ENCODE measurements around the gene ZBBX. TPM values are rescaled to one million over a fixed set of nuclear protein-coding genes. Genes with fewer than 3 reads are reported as not detected.
"Not testable (repeated sequence)": the region's sequence is repeated elsewhere in the genome, so short reads cannot be mapped to it uniquely, and the experiment has no call there.

ZBBX gene, protein sequence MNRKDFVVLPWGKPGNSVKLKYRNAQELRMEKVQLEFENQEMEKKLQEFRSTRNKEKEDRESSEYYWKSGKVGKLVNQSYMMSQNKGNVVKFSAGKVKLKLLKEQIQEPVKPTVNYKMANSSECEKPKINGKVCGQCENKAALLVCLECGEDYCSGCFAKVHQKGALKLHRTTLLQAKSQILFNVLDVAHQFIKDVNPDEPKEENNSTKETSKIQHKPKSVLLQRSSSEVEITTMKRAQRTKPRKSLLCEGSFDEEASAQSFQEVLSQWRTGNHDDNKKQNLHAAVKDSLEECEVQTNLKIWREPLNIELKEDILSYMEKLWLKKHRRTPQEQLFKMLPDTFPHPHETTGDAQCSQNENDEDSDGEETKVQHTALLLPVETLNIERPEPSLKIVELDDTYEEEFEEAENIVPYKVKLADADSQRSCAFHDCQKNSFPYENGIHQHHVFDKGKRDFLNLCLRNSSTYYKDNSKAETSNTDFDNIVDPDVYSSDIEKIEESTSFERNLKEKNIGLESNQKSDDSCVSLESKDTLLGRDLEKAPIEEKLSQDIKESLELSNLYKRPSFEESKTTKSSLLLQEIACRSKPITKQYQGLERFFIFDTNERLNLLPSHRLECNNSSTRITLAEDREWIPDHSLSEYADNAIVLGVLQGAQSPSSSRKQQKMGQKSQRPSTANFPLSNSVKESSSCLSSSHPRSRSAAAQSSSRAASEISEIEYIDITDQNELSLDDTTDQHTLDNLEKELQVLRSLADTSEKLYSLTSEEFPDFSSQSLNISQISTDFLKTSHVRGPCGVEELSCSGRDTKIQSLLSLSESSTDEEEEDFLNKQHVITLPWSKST
- not detected for polyA plus RNA-seq (ENCODE audit: low read depth in 6 of 6)

DNA sequence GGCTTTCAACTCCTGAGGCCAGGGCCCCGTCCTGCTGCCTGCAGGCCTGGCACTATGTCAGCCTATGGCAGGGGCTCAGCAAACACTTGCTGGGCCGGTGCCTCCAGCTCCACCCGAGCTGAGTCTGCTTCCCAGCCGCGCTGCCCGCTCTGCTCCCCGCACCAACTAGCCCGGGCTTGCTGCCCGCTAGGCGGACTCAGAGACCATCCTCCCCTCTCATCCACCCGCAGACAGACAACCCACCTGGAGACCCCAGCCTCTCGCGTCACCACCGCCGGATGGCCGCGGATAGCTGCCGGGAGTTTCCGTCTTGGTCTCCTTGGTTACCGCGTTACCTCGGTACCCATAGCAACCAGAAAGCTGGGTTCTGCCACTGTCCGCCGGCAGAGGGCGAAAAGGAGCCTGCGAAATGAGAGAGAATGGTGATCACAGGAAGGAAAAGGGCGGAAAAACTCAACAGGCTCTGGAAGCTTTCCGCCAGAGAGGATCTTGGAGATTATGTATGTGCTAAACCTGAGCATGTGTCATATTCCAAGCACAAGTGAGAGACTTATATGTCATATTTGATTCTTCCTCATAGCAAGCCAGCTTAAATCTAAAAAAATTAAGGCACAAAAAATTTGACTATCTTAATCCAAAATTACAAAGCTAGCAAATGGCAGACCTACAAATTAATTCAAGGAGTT is at the start of gene ZBBX:
ZBBX (minus strand) TSS at position 294 of the 686 bp plus-strand sequence. CDS start 7,396 bp downstream, outside the sequence.
- H3K4me1 Mint-ChIP-seq, result peaks cover 4 to 11% (median 10%) of the 10 kb centered on the region in 3 donors
- peak within 1 kb of the TSS; percentile 75 to 94 (median 89) for H3K27ac Mint-ChIP-seq
- no peaks in the 10 kb centered on the region for H3K36me3 Mint-ChIP-seq
- peaks cover 10 to 20% (median 14%) of the 10 kb centered on the region in 3 donors for H3K27me3 Mint-ChIP-seq
- peak; percentile 97 to 98 for ATAC-seq (ENCODE audit: low read depth in 2 of 2)
- no peaks in the 10 kb centered on the region for H3K9me3 Mint-ChIP-seq
- peak within 1 kb of the TSS; percentile 68 to 92 (median 87) for H3K4me3 Mint-ChIP-seq
- DNase-seq, result peak; percentile 89

DNA sequence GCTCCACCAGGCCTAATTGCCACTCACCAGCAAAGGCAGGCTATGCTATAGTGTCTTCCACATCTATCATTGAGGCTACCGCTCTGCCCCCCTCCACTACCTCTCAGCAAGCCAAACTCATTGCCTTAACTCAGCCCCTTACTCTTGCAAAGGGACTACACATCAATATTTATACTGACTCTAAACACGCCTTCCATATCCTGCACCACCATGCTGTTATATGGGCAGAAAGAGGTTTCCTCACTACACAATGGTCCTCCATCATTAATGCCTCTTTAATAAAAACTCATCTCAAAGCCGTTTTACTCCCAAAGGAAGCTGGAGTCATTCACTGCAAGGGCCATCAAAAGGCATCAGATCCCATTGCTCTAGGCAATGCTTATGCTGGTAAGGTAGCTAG is 46.9 kb upstream of the ZBBX start:
- not testable (repeated sequence) for H3K36me3 Mint-ChIP-seq; H3K4me1 Mint-ChIP-seq; DNase-seq; H3K4me3 Mint-ChIP-seq; H3K27ac Mint-ChIP-seq; ATAC-seq (ENCODE audit: low read depth in 2 of 2); H3K9me3 Mint-ChIP-seq
- H3K27me3 Mint-ChIP-seq, result peaks cover 5 to 19% (median 13%) of the 10 kb centered on the region in 3 donors

DNA sequence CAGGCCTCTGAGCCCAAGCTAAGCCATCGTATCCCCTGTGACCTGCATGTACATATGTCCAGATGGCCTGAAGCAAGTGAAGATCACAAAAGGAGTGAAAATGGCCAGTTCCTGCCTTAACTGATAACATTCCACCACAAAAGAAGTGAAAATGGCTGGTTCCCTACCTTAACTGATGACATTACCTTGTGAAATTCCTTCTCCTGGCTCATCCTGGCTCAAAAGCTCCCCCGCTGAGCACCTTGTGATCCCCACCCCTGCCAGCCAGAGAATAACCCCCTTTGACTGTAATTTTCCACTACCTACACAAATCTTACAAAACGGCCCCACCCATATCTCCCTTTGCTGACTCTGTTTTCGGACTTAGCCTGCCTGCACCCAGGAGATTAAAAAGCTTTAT is 42.3 kb upstream of the ZBBX start:
- peaks cover 5 to 16% (median 11%) of the 10 kb centered on the region in 3 donors for H3K27me3 Mint-ChIP-seq
- DNase-seq; ATAC-seq (ENCODE audit: low read depth in 2 of 2); H3K4me1 Mint-ChIP-seq; H3K4me3 Mint-ChIP-seq; H3K27ac Mint-ChIP-seq; H3K9me3 Mint-ChIP-seq; H3K36me3 Mint-ChIP-seq: not testable (repeated sequence)

DNA sequence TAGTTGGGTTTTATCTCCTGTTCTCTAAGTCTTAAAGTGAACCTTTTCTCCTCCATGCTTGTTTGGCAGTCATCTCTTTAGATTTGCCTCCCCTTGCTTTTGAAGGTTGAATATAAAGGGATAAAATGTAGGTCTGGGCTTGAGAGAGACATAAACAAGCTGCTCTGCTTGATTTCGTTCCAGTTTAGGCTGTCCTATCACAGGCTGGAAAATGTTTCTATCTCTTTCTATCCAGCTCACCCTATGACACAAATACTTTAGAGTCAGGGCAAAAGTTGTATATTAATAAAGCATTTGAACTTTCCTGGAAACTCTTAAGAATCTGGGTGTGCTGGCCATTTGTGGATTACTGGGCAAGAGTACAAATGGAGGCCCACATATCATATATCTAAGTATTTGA is 29.5 kb upstream of the ZBBX start:
- H3K9me3 Mint-ChIP-seq, result no peaks in the 10 kb centered on the region
- no peaks in the 10 kb centered on the region for H3K36me3 Mint-ChIP-seq
- ATAC-seq (ENCODE audit: low read depth in 2 of 2) (no peak), DNase-seq (no peak)
- H3K4me3 Mint-ChIP-seq, result no peak overlapping the region
- no peaks in the 10 kb centered on the region for H3K4me1 Mint-ChIP-seq
- no peak overlapping the region for H3K27ac Mint-ChIP-seq
- no peaks in the 10 kb centered on the region for H3K27me3 Mint-ChIP-seq

DNA sequence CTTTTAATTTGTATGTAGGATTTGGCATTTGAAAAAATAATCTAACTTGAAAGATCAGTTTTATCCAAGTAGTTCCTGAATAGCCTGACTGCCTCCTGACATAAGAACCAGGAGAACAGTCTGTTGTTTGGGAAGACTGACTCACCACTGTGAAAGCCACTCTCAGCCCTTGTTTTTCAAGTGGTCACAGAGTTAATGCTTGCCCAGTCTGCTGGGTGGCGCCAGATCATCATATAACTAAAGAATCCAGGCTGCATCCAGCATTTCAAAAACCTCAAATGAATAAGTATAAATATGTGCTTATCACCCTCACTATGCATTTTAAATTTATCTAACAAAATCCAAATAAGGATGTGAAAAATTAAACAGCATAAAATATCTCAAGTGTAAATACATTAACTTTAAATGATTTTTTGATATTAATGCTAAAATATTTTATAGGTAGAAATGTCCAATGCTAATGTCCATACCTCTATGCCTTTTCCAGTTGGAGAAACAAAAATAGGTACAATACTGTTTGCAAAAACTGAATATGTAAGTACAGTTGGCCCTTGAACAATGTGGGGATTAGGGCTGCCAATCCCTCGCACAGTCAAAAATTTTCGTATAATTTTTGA is 26.9 kb upstream of the ZBBX start:
- H3K27ac Mint-ChIP-seq, result no peak overlapping the region
- no peak overlapping the region for H3K4me3 Mint-ChIP-seq
- no peaks in the 10 kb centered on the region for H3K9me3 Mint-ChIP-seq
- H3K27me3 Mint-ChIP-seq, result no peaks in the 10 kb centered on the region
- no peaks in the 10 kb centered on the region for H3K4me1 Mint-ChIP-seq
- DNase-seq (peak; percentile 3), ATAC-seq (ENCODE audit: low read depth in 2 of 2) (peak in 1 of 2 donors; percentile 40)
- H3K36me3 Mint-ChIP-seq, result no peaks in the 10 kb centered on the region

DNA sequence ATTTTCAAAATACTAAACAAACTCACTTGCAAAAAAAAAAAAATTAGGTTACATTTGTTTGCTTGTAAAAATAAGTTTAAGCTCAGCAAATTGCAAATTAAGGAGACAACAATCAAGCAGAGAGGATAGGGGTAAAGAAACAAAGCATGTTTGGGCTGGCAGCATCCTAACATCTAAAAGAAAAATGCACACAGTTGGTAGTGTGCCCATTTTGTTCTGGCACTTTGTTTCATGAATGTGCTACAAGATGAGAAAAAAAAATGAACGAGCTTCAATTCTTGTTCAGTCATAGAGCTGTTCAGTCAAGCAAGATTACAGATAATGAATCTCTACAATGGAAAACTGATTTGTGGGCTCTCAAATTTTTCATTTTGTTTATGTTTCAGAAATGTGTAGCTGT is 17.7 kb upstream of the ZBBX start:
- no peaks in the 10 kb centered on the region for H3K4me1 Mint-ChIP-seq
- DNase-seq, result no peak
- ATAC-seq (ENCODE audit: low read depth in 2 of 2), result no peak
- no peaks in the 10 kb centered on the region for H3K36me3 Mint-ChIP-seq
- H3K9me3 Mint-ChIP-seq, result no peaks in the 10 kb centered on the region
- H3K4me3 Mint-ChIP-seq, result no peak overlapping the region
- H3K27me3 Mint-ChIP-seq, result peaks cover 5 to 15% (median 8%) of the 10 kb centered on the region in 3 donors
- H3K27ac Mint-ChIP-seq, result no peak overlapping the region

DNA sequence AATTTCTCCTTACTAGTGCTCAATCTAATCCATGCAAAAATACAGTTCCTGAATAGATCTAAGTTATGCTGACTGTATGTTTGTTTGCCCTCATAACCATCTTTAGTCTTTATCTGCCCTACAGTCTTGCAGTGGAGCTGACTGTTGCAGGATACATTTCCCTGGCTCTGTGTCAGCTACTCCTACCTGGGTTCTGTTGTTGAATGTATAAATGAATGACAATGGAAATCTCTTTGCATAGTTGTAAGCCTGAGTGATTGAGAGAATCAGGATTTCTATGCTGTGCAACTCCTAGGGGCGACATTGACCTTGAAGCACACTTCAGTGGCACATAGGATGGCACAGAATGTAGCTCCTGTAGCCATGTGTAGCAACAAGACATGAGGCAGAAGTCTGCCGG is 16.0 kb upstream of the ZBBX start:
- DNase-seq (no peak), ATAC-seq (ENCODE audit: low read depth in 2 of 2) (no peak)

DNA sequence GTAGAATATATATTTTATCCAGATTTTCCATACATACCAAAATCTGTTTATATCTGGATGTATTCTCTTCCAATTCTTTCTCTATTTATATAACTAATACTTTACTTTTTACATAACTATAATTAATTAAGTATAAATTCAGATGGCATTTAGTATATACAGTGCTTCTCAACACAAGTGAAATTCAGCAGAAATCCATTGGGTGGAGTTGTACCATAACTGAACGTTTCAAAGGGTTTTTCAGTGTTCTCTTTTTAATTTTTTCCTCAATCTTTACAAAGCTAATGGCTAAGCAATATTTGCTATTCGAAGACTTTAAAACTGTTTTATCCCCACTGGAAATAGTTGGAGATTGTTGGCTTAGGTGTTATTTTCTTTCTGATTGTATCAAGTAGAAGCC is 13.9 kb upstream of the ZBBX start:
- ATAC-seq (ENCODE audit: low read depth in 2 of 2) (no peak), DNase-seq (no peak)
- Mint-ChIP-seq H3K27me3 (peaks cover 5 to 15% (median 12%) of the 10 kb centered on the region in 3 donors), H3K27ac (no peak overlapping the region), H3K36me3 (no peaks in the 10 kb centered on the region), H3K4me3 (no peak overlapping the region), H3K4me1 (no peaks in the 10 kb centered on the region), H3K9me3 (peaks cover 0 to 3% (median 0%) of the 10 kb centered on the region in 7 donors)

More for the DNA sequence above, 16.0 kb upstream of the ZBBX start:
- H3K27ac Mint-ChIP-seq, result no peak overlapping the region
- H3K36me3 Mint-ChIP-seq, result no peaks in the 10 kb centered on the region
- no peak overlapping the region for H3K4me3 Mint-ChIP-seq
- no peaks in the 10 kb centered on the region for H3K9me3 Mint-ChIP-seq
- peaks cover 9 to 20% (median 15%) of the 10 kb centered on the region in 3 donors for H3K27me3 Mint-ChIP-seq
- H3K4me1 Mint-ChIP-seq, result no peaks in the 10 kb centered on the region

DNA sequence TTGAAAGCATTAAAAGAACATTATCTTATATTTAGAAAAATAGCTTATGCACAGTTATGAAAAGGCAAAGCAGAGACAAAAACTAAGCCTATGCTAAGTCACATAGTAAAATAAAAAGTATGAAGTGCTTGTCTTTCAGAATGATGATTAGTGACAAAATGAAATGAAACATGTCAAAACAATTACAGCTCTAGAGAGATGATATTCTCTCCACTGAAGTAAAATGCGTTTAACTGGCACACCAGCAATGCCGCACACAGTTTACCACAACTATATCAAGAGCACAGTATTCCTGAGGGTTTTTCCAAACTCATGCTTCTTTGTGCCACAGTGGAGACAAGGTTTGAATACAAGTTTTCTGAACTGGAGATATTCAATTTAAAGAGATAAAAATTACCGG is 2.1 kb upstream of the ZBBX start:
- Mint-ChIP-seq H3K9me3 (no peaks in the 10 kb centered on the region), H3K4me1 (peaks cover 4 to 11% (median 10%) of the 10 kb centered on the region in 3 donors), H3K27me3 (peaks cover 13 to 23% (median 19%) of the 10 kb centered on the region in 3 donors), H3K36me3 (no peaks in the 10 kb centered on the region), H3K4me3 (no peak overlapping the region), H3K27ac (no peak overlapping the region)
- DNase-seq, result no peak
- ATAC-seq (ENCODE audit: low read depth in 2 of 2), result no peak

DNA sequence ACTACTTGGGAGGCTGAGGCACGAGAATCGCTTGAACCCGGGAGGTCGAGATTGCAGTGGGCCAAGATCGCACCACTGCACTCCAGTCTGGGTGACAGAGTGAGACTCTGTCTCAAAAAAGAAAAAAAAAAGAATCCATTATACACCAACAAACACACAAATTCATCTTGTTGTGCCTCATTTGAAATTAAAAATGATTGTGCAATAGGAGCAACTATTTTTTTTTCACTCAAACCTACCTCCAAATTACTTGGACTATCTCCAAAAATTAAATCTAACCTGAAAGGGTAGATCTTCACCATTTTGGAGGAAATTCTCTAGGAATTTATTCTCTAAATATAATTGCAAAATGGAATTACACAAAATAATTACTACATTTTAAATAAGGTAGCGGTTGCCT is 4.6 kb downstream of the ZBBX start:
- Mint-ChIP-seq H3K4me3 (no peak overlapping the region), H3K9me3 (no peaks in the 10 kb centered on the region), H3K4me1 (peaks cover 4 to 11% (median 10%) of the 10 kb centered on the region in 3 donors), H3K27ac (no peak overlapping the region), H3K27me3 (peaks cover 19 to 26% (median 21%) of the 10 kb centered on the region in 3 donors), H3K36me3 (no peaks in the 10 kb centered on the region)
- no peak for ATAC-seq (ENCODE audit: low read depth in 2 of 2)
- no peak for DNase-seq

DNA sequence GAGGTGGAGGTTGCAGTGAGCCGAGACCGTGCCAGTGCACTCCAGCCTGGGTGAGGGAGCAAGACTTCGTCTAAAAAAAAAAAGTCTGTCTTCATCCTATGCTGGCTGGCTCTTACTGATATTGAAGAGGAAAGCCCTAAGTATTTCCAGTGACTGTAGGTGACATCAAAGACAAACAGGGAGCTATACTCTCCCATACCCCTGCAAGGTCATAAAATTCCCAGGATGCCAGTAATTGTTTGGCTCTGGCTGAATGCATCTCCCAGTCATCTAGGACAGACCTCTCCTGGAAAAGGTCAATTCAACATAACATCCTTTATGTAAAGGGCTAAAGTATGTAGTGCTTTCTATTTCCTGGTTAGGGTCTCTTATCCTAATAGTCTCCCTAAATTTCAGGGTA is 8.0 kb downstream of the ZBBX start:
- no peaks in the 10 kb centered on the region for H3K9me3 Mint-ChIP-seq
- H3K4me1 Mint-ChIP-seq, result no peaks in the 10 kb centered on the region
- no peak overlapping the region for H3K4me3 Mint-ChIP-seq
- no peaks in the 10 kb centered on the region for H3K36me3 Mint-ChIP-seq
- H3K27ac Mint-ChIP-seq, result no peak overlapping the region
- peaks cover 12 to 21% (median 13%) of the 10 kb centered on the region in 3 donors for H3K27me3 Mint-ChIP-seq
- ATAC-seq (ENCODE audit: low read depth in 2 of 2), result no peak
- no peak for DNase-seq

DNA sequence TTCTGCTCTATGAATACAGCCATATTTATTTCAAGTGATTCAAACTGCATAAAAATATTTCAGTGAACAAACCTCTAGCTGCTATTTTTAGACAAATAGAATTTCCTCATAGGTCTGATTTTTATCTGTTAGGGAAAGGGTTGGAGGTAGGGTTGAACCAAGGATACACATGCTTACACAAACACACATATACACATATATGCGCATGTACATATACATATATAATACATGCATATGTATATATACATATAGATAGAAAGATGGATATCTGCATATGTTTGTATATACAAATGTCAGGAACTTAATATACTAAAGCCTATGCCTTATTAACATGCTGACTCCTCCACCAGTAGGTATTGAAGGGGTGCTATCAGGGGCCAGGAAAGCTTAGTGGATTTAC is 18.1 kb downstream of the ZBBX start:
- no peak overlapping the region for H3K4me3 Mint-ChIP-seq
- DNase-seq (no peak), ATAC-seq (ENCODE audit: low read depth in 2 of 2) (no peak)
- no peak overlapping the region for H3K27ac Mint-ChIP-seq
- peaks cover 0 to 4% of the 10 kb centered on the region in 2 donors for H3K36me3 Mint-ChIP-seq
- no peaks in the 10 kb centered on the region for H3K4me1 Mint-ChIP-seq
- H3K27me3 Mint-ChIP-seq, result peaks cover 0 to 3% (median 0%) of the 10 kb centered on the region in 3 donors
- peaks cover 0 to 5% (median 4%) of the 10 kb centered on the region in 7 donors for H3K9me3 Mint-ChIP-seq

DNA sequence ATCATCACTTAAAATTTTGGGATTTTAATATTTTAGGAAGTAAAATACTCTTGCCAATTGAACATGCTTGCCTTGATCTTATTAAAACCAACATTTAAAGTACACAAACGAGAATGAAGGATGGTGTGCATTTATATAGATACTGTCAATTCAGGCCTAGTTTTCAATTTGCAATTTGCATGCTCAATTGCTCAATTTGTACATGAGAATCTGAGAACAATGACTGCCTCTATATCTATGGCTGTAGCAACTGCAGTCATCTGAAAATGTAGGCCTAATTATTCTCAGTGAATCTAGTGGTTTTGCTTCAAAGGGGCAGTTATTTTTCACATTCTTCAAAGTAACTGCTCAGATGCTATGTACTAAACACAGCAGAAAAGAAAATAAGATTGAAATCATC is 18.8 kb downstream of the ZBBX start:
- no peak for DNase-seq
- no peak overlapping the region for H3K27ac Mint-ChIP-seq
- peaks cover 0 to 8% of the 10 kb centered on the region in 2 donors for H3K36me3 Mint-ChIP-seq
- peaks cover 0 to 7% (median 0%) of the 10 kb centered on the region in 3 donors for H3K27me3 Mint-ChIP-seq
- H3K4me3 Mint-ChIP-seq, result no peak overlapping the region
- no peak for ATAC-seq (ENCODE audit: low read depth in 2 of 2)
- H3K4me1 Mint-ChIP-seq, result no peaks in the 10 kb centered on the region
- H3K9me3 Mint-ChIP-seq, result peaks cover 0 to 9% (median 6%) of the 10 kb centered on the region in 7 donors

All from naive B cell (primary cell).